IgD-negative memory B cell (primary cell): ENCODE measurements around the gene RGS7. TPM values are rescaled to one million over a fixed set of nuclear protein-coding genes. Genes with fewer than 3 reads are reported as not detected.

Source experiments
- H3K27ac Mint-ChIP-seq, 3 donors: one replicate each; pipeline ENCODE4 v1.8.0; 2020 to 2022; ENCODE audit warnings: mild to moderate bottlenecking in 3 of 3, mixed read lengths in 3 of 3, moderate library complexity in 1 of 3
- H3K27me3 Mint-ChIP-seq: one replicate; pipeline ENCODE4 v1.8.0; 2021; ENCODE audit warnings: mixed read lengths
- H3K36me3 Mint-ChIP-seq: one replicate; pipeline ENCODE4 v1.8.0; 2020; ENCODE audit warnings: mild to moderate bottlenecking, mixed read lengths
- H3K4me1 Mint-ChIP-seq, 3 donors: one replicate each; pipeline ENCODE4 v1.8.0; 2020 to 2022; ENCODE audit warnings: mixed read lengths in 3 of 3, mild to moderate bottlenecking in 1 of 3
- H3K4me3 Mint-ChIP-seq, 4 donors: one replicate each; pipeline ENCODE4 v1.8.0; 2020 to 2022; ENCODE audit warnings: mild to moderate bottlenecking in 4 of 4, mixed read lengths in 4 of 4, moderate library complexity in 3 of 4
- H3K9me3 Mint-ChIP-seq, 3 donors: one replicate each; pipeline ENCODE4 v1.8.0; 2020 to 2021; ENCODE audit warnings: mixed read lengths in 3 of 3, mild to moderate bottlenecking in 1 of 3
- polyA plus RNA-seq: library from polyadenylated mRNA; unstranded; fragments of 300-500 nt; fragmentation: Illumina TruSeq; gene quantifications from one replicate; pipeline ENCODE4 v1.2.3, GENCODE V29; 2021

Gene RGS7
- polyA plus RNA-seq, 1 donor from 2014 or later: 0.54 TPM

DNA sequence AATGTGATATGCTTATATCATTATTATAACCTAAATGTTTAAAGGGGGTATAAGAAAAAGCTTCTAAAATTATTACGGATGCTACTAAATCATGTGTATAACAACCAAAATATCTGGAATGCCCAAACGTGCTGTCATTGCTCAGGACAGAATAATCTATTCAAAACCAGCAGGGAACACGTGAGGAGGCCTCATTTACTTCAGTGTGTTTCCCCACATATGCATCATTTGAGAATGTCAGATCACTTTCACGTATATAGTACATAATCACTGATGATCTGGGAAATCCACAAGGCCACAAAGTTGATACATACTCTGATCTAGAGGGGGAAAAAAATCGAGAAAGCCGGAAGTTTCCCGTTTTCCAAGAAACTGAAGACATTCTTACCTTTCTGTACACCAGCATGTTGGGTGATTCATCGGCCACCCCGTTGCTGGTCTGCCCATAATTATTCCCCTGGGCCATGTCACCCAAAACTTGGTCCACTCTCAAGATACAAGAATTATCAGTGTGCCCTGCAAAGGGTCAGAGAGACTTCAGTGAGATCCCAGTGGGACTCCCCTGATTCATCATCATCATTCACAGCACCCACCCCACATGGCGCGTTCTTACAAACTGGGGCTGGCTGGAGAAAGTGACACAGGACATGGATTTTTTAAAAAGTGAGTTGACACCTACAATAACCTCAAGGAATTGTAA is 1.5 kb downstream of the RGS7 start:
- no peak overlapping the region for H3K27ac Mint-ChIP-seq
- H3K4me1 Mint-ChIP-seq: peaks cover 2 to 10% (median 5%) of the 10 kb centered on the region in 3 donors
- H3K9me3 Mint-ChIP-seq: no peaks in the 10 kb centered on the region
- H3K36me3 Mint-ChIP-seq: peaks cover 1% of the 10 kb centered on the region
- H3K27me3 Mint-ChIP-seq: peaks cover 24% of the 10 kb centered on the region
- H3K4me3 Mint-ChIP-seq: peak overlapping the region; percentile 12 to 86 (median 66)

DNA sequence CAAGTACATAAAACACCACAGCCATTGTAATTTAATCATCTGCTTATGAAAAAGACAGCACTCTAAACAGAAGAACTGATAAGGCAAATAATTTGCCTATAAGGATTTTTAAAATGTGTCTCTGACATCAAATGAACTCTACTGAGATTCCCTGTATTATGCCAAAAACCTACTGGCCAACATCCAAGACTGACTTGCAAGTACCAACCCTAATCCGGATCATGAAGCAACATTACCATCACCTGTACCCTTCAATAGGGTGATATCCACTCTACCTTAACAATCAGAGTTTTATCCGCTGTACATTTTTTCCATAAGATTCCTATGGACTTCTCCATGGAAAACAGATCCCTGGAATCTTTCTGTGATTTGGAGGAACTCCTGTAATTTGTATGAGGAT is 4.6 kb downstream of the RGS7 start:
- Mint-ChIP-seq H3K27me3 (peaks cover 10% of the 10 kb centered on the region), H3K4me1 (peaks cover 0 to 5% (median 2%) of the 10 kb centered on the region in 3 donors), H3K4me3 (no peak overlapping the region), H3K9me3 (no peaks in the 10 kb centered on the region), H3K36me3 (peaks cover 2% of the 10 kb centered on the region), H3K27ac (no peak overlapping the region)

DNA sequence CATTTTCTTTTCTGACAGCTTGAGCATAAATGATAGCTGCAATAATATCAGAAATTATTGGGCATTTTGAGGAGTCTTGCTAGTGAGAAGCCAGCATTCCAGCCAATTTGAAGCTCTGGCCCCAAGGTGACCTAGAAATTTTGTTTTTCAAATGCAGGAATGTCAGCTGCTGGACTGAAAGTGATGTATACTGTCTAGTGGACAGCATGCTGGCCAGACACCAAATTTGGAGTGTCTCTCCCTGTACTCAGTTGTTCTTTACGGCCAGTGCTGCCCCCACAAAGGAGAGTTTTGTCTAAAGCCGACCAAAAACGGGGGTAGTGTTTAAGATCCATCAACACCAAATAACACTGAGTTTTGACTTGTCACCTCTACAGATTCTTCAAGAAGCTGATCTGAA is 5.2 kb downstream of the RGS7 start:
- peaks cover 0 to 5% (median 2%) of the 10 kb centered on the region in 3 donors for H3K4me1 Mint-ChIP-seq
- H3K36me3 Mint-ChIP-seq: peaks cover 2% of the 10 kb centered on the region
- H3K9me3 Mint-ChIP-seq: no peaks in the 10 kb centered on the region
- peaks cover 10% of the 10 kb centered on the region for H3K27me3 Mint-ChIP-seq
- no peak overlapping the region for H3K4me3 Mint-ChIP-seq
- H3K27ac Mint-ChIP-seq: no peak overlapping the region

DNA sequence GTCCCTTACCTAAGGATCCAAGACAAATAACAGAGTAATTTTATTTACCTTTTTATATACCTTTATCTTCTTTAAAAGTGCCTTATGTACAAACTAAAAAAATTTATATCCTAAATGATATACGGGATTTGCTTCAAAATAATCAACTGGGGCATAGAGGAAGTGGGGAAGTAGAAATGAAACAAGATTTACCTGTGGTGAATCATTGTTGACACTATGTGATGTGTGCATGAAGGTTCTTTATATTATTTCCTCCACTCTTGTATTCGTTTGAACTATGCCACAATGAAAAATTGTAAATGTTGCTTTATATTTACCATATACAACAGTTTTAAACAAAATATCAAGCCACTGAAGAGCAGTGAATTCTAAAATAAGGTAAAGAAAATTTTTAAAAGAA is 13.0 kb downstream of the RGS7 start:
- Mint-ChIP-seq H3K27me3 (peaks cover under 1% of the 10 kb centered on the region), H3K36me3 (peaks cover 1% of the 10 kb centered on the region)

DNA sequence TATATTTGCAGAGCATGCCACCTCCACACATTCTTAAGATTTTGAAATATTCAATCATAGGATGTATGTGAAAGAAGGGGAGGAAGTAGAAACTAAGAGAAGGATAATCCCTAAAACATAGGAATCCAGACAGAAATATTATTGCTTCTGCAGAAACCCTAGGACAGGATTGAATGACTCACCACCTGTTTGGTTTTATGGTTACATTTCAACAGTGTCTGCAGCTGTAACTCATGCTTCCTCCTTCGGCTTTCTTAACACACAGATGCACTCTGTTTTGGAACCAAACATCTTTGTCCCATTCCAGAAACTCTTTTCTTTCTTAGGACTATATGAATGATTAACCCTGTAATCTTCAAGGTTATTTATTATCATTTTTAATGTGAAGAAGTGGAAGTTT is 20.7 kb downstream of the RGS7 start:
- Mint-ChIP-seq H3K9me3 (peaks cover 0 to 3% (median 0%) of the 10 kb centered on the region in 3 donors), H3K27ac (no peak overlapping the region), H3K4me3 (no peak overlapping the region), H3K36me3 (no peaks in the 10 kb centered on the region), H3K4me1 (peaks cover 0 to 16% (median 5%) of the 10 kb centered on the region in 3 donors), H3K27me3 (peaks cover 1% of the 10 kb centered on the region)

More for the DNA sequence above, 13.0 kb downstream of the RGS7 start:
- H3K27ac Mint-ChIP-seq: no peak overlapping the region
- H3K4me1 Mint-ChIP-seq: peaks cover 0 to 3% (median 2%) of the 10 kb centered on the region in 3 donors
- H3K4me3 Mint-ChIP-seq: no peak overlapping the region
- H3K9me3 Mint-ChIP-seq: no peaks in the 10 kb centered on the region

DNA sequence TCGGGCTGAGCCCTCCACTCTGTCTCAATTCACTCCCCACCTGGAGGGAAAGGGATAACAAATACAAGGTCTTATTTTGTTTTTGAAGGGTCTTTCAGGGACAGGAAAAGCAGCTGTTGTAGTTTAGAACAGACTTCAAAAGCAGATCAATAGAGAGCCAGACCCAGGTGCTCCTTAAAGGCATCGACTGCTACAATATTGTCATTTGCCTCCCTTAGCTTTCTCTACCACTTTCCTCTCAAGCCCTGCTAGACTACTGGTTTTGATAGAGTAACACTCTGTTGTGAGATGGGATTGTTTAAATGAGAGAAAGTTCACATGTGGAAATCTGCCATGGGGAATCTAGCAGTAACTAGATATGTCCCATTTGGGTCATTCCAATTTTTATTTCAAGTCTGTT is 24.0 kb downstream of the RGS7 start:
- peaks cover 8 to 30% (median 12%) of the 10 kb centered on the region in 3 donors for H3K4me1 Mint-ChIP-seq
- H3K27ac Mint-ChIP-seq: no peak overlapping the region
- no peaks in the 10 kb centered on the region for H3K36me3 Mint-ChIP-seq
- H3K4me3 Mint-ChIP-seq: no peak overlapping the region
- peaks cover 0 to 3% (median 2%) of the 10 kb centered on the region in 3 donors for H3K9me3 Mint-ChIP-seq
- no peaks in the 10 kb centered on the region for H3K27me3 Mint-ChIP-seq

DNA sequence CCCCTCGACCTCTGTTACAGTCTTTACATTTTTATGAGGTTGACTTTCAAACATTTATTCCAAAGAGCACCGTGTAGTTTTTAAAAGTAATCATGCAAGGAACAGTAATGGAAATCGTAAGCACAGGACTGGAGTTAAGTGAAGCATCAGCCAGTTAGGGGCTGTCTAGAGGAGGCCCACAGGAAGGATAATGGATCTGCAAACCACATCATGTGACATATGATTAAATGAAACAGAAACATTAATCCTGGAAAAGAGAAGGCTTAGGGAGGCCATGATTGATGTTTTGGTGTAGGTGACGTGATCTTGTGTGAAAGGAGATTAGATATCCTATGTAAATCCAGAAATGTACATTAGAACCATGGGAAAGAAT is 25.0 kb downstream of the RGS7 start:
- Mint-ChIP-seq H3K4me1 (peaks cover 8 to 29% (median 12%) of the 10 kb centered on the region in 3 donors), H3K9me3 (peaks cover 0 to 2% (median 1%) of the 10 kb centered on the region in 3 donors), H3K27ac (no peak overlapping the region), H3K4me3 (no peak overlapping the region), H3K27me3 (no peaks in the 10 kb centered on the region), H3K36me3 (no peaks in the 10 kb centered on the region)

DNA sequence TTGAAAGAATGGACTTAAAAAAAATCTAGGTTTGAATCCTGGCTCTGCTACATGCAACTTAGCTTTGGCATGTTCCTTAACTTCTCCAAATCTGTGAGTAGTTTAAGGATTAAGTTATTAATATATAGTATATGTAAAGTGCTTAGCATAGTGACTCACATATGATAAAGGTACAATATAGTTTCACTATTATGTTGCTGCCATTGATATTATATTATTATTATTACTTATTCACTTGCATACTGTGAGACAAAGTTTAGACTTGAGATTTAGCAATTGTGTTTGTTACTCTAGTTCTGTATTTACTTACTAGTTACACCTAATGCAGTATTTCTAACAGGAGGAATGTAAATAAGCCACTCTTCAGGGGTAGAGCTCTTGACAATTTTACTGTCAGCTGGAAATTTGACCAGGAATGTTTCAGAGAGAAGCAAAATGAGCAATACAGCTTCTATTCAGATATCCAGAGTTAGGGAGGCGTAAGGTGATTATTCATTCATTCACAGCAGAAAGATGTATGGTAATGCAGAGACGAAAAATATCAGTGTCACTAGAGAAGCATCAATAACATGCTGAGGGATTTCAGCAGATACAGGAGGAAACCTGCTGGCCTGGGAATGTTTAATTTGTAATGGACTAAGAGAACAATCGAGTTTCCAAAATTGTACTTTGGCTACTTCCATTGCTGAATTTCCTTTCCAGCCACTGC is 25.5 kb downstream of the RGS7 start:
- Mint-ChIP-seq H3K36me3 (no peaks in the 10 kb centered on the region), H3K27me3 (no peaks in the 10 kb centered on the region), H3K27ac (peak overlapping the region in 2 of 3 donors; percentile 41 to 58), H3K4me3 (peak overlapping the region in 1 of 4 donors; percentile 56), H3K9me3 (peaks cover 0 to 3% (median 0%) of the 10 kb centered on the region in 3 donors), H3K4me1 (peaks cover 8 to 27% (median 12%) of the 10 kb centered on the region in 3 donors)

DNA sequence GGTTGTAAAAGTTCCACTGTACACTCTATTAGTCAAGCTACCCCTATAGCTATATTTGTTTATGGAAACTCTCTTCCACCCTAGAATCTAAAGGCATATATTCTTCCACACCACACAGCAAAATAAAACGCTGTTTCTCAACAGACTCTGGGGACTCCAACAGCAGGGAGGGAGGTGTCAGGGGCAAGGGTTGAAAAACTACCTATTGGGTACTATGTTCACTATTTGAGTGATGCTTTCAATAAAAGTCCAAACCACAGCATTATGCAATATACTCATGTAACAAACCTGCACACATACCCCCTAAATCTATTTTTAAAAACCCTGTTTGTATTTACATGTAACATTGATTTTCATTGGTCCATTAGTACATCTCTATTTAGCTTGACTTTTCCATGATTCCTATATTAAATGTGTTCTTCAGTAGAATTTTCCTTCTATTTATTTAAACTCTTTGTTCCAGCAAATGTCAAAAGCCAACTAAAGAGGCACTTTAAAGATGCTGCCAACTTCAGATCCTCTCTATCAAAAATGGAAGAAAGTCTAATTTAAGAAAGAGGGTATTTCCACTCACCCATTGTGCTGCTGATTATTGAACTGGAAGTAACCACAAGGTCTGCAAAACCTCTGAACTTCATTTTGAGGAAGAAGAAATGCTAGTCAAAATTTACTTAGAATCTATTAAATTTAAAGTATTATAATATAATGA is 26.2 kb downstream of the RGS7 start:
- Mint-ChIP-seq H3K9me3 (peaks cover 0 to 4% (median 0%) of the 10 kb centered on the region in 3 donors), H3K27ac (peak overlapping the region; percentile 58 to 96 (median 69)), H3K4me3 (peak overlapping the region; percentile 39 to 82 (median 70)), H3K4me1 (peaks cover 8 to 23% (median 12%) of the 10 kb centered on the region in 3 donors), H3K27me3 (no peaks in the 10 kb centered on the region), H3K36me3 (no peaks in the 10 kb centered on the region)

DNA sequence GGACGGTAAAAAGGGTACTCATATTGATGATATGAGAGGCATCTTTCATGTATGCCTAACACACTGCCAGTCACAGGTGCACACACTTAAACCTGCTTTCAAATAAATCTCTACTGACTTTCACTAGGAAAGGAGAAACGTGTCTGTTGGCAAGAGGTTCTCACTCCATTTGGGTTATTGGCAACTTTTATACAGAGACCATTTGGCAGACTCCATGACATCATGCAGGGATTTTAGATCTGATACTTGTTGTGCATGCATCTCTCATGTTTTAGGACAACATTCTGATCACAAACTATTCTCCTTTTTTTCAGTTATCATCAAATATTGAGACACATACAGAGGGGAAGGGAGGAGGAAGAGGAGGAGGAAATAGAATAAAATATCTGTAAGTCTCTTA is 31.5 kb downstream of the RGS7 start:
- H3K27ac Mint-ChIP-seq: no peak overlapping the region
- no peaks in the 10 kb centered on the region for H3K36me3 Mint-ChIP-seq
- H3K9me3 Mint-ChIP-seq: peaks cover 0 to 6% (median 4%) of the 10 kb centered on the region in 3 donors
- H3K4me3 Mint-ChIP-seq: no peak overlapping the region
- peaks cover 2 to 8% (median 5%) of the 10 kb centered on the region in 3 donors for H3K4me1 Mint-ChIP-seq
- H3K27me3 Mint-ChIP-seq: peaks cover 4% of the 10 kb centered on the region

DNA sequence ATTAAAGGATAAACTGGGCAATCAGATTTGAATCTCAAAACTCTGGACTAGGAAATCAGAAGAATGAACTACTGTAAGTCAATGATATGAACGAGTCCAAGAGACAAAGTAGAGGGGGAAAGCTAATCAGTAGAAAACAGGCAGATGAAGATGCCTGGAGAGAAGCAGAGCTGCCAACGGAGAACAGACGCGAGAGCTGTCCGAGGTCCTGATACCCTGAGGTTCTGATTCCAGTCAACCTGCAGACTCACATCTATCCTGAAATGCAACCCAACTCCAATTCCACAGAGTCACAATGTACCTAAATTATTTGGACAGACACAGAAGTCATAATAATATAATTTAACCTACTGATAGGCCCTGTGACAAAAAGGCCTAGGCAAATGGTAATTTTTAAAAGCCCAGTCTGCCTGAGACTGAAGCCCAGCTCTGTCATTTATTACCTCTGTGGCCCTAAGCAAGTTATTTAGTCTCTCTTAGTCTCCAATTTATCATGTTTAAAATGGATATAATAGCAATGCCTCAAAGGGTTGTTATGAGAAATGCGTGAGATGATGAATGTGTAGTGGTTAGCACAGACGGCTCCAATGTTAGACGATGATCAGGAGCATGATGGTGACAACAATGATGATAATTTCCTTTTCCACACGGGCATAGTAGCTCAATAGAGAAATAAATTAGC is 33.4 kb downstream of the RGS7 start:
- Mint-ChIP-seq H3K27me3 (peaks cover 4% of the 10 kb centered on the region), H3K36me3 (no peaks in the 10 kb centered on the region), H3K4me3 (no peak overlapping the region), H3K27ac (no peak overlapping the region), H3K9me3 (peaks cover 0 to 4% (median 4%) of the 10 kb centered on the region in 3 donors), H3K4me1 (peaks cover 0 to 3% (median 1%) of the 10 kb centered on the region in 3 donors)

DNA sequence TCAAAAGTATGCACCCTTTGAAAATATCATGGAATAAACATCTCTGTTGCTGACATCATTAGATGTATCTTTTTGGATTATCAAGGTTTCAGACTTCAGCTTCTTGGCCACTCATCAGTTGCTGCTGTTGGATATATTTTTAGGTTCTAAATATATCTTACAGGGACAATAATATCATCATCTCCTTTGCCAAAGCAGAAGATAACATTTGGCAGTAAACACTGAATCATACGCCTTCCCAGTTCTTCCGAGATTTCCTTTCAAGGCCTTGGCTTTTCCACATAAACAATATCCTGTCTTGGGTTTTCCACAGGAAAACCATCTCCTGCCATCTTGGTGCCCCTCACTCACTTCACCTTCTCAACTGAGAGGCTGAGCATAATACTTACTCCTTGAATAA is 39.3 kb downstream of the RGS7 start:
- H3K36me3 Mint-ChIP-seq: no peaks in the 10 kb centered on the region
- no peak overlapping the region for H3K27ac Mint-ChIP-seq
- peaks cover 0 to 4% (median 0%) of the 10 kb centered on the region in 3 donors for H3K9me3 Mint-ChIP-seq
- H3K4me3 Mint-ChIP-seq: no peak overlapping the region
- peaks cover 4% of the 10 kb centered on the region for H3K27me3 Mint-ChIP-seq
- H3K4me1 Mint-ChIP-seq: peaks cover 0 to 1% (median 0%) of the 10 kb centered on the region in 3 donors

DNA sequence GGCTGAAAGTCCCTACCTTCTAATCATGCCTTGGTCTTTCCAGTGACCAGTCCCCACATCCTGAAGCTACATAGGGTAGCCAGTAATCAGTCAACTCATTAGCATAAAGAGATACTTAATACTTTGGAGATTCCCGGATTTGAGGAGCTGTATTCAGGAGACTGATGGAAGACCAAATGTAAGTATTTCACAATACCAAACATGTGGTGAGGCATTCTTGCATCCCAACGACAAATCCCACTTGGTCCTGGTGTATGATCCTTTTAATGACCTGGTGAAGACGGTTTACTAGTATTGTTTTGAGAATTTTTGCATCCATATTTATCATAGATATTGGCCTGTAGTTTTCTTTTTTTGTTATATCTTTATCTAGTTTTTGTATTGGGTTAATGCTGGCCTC is 40.6 kb downstream of the RGS7 start:
- no peaks in the 10 kb centered on the region for H3K9me3 Mint-ChIP-seq
- no peak overlapping the region for H3K27ac Mint-ChIP-seq
- H3K4me3 Mint-ChIP-seq: no peak overlapping the region
- no peaks in the 10 kb centered on the region for H3K27me3 Mint-ChIP-seq
- H3K4me1 Mint-ChIP-seq: peaks cover 0 to 1% (median 0%) of the 10 kb centered on the region in 3 donors
- H3K36me3 Mint-ChIP-seq: no peaks in the 10 kb centered on the region

DNA sequence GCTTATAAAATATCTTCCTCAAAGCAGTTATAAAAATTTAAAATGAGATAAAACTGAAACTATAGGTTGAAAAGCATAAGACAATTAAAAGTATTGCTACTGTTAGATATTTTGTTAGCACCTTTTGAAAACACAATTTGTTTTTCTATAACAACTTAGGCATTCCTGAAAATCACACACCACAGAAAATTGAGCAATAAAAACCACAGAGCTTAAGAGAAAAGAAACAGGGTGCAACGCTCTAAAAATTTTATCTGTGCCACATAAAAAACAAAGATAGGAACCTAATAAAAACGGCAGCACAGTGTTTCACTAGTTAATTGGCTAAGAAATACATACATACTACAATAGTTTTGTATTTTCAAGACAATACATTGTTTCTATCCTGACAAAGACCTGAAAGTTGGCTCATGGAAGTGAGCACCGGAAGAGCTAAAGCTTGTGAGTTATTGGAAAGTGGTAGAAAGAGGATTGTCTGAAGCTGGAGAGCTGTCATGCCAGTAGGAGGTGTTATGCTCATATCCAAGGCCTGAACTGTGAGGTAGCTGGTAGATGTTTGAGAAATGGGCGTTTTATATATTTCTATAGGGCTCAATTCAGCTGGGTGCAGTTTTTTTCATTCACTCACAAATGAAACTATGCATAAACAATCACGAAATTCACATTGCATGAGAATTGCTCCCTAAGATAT is 45.8 kb downstream of the RGS7 start:
- Mint-ChIP-seq H3K36me3 (no peaks in the 10 kb centered on the region), H3K27ac (no peak overlapping the region), H3K4me3 (no peak overlapping the region), H3K4me1 (peaks cover 0 to 3% (median 2%) of the 10 kb centered on the region in 3 donors), H3K27me3 (no peaks in the 10 kb centered on the region), H3K9me3 (no peaks in the 10 kb centered on the region)
